ENCODE data around the gene EFNB2. TPM values are rescaled to one million over a fixed set of nuclear protein-coding genes. Genes with fewer than 3 reads are reported as not detected.

The EFNB2 gene
- total RNA-seq, 2 experiments from 2014 or later, result 0.25 to 0.51 TPM

DNA sequence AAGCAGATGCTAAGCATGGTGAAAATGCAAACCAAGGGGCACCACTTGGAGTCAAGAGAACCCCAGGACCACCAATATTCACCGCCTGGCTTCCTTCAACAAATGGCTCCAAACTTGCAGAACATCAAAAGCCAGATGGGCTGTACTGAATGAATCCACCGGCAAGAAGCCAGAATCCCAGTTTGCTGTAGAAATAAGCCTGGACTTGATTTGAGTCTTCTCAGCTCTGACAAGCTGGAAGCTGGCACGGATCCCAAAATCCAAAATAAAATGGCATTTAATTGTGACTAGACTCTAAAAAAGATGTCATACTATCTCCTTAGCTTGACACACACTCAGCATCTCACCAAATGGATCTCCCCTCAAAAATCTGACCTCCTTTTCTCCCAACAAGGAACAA lies 11.9 kb downstream of the EFNB2 start:
- POLR2A ChIA-PET, result no interaction called here
- H3K9me2 ChIP-seq (ENCODE audit: insufficient read depth, low read length), result no peaks in the 10 kb centered on the region
- TF ChIP-seq, protein P1, sequence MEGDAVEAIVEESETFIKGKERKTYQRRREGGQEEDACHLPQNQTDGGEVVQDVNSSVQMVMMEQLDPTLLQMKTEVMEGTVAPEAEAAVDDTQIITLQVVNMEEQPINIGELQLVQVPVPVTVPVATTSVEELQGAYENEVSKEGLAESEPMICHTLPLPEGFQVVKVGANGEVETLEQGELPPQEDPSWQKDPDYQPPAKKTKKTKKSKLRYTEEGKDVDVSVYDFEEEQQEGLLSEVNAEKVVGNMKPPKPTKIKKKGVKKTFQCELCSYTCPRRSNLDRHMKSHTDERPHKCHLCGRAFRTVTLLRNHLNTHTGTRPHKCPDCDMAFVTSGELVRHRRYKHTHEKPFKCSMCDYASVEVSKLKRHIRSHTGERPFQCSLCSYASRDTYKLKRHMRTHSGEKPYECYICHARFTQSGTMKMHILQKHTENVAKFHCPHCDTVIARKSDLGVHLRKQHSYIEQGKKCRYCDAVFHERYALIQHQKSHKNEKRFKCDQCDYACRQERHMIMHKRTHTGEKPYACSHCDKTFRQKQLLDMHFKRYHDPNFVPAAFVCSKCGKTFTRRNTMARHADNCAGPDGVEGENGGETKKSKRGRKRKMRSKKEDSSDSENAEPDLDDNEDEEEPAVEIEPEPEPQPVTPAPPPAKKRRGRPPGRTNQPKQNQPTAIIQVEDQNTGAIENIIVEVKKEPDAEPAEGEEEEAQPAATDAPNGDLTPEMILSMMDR (conservative IDR thresholded peaks at IDR 0.05; ENCODE audit: low read length), result no peak
- TF ChIP-seq EZH2phosphoT487 (IDR thresholded peaks at IDR 0.05; ENCODE audit: borderline replicate concordance, low read depth, low read length), result no peak
- no peaks in the 10 kb centered on the region for H4K20me1 ChIP-seq (ENCODE audit: insufficient read depth, low read length)
- no peak overlapping the region for H3K4me3 ChIP-seq (ENCODE audit: low read depth, low read length, poor library complexity, severe bottlenecking)
- DNase-seq (ENCODE audit: low spot score), result no peak
- no peak overlapping the region for H2AFZ ChIP-seq (ENCODE audit: low read length)
- intact Hi-C loops (cut with micrococcal nuclease; ENCODE audit: unreplicated experiment), result no loop called here
- no TSS peak for BruUV-seq (replicated peaks)
- no peak overlapping the region for H3K27ac ChIP-seq (ENCODE audit: low read depth, low read length, poor library complexity, severe bottlenecking)
- no peaks in the 10 kb centered on the region for H3K9me3 ChIP-seq (ENCODE audit: low read length)
- no peaks in the 10 kb centered on the region for H3K4me1 ChIP-seq (ENCODE audit: insufficient read depth, low read length, poor library complexity, severe bottlenecking)
- no peak overlapping the region for H3K4me2 ChIP-seq (ENCODE audit: low read length)
- H3K79me2 ChIP-seq (ENCODE audit: insufficient read depth, low read depth, low read length), result no peaks in the 10 kb centered on the region
- no peaks in the 10 kb centered on the region for H3K36me3 ChIP-seq (ENCODE audit: insufficient read depth, low read length)
- CTCF ChIA-PET (ENCODE audit: unreplicated experiment), result no interaction called here

- Histone ChIP-seq H3K4me1 (ENCODE audit: insufficient read depth, low read length, poor library complexity, severe bottlenecking) (no peaks in the 10 kb centered on the region), H3K4me2 (ENCODE audit: low read length) (no peak overlapping the region), H3K9me3 (ENCODE audit: low read length) (no peaks in the 10 kb centered on the region), H3K36me3 (ENCODE audit: insufficient read depth, low read length) (no peaks in the 10 kb centered on the region), H3K9me2 (ENCODE audit: insufficient read depth, low read length) (no peaks in the 10 kb centered on the region), H3K4me3 (ENCODE audit: low read depth, low read length, poor library complexity, severe bottlenecking) (no peak overlapping the region), H2AFZ (ENCODE audit: low read length) (no peak overlapping the region), H4K20me1 (ENCODE audit: insufficient read depth, low read length) (no peaks in the 10 kb centered on the region), H3K27ac (ENCODE audit: low read depth, low read length, poor library complexity, severe bottlenecking) (no peak overlapping the region), H3K79me2 (ENCODE audit: insufficient read depth, low read depth, low read length) (no peaks in the 10 kb centered on the region)
- no peak for DNase-seq (ENCODE audit: low spot score)
- POLR2A ChIA-PET, result no interaction called here
- TF ChIP-seq, protein P1 (conservative IDR thresholded peaks at IDR 0.05; ENCODE audit: low read length), result no peak
- TF ChIP-seq EZH2phosphoT487 (IDR thresholded peaks at IDR 0.05; ENCODE audit: borderline replicate concordance, low read depth, low read length), result no peak
- CTCF ChIA-PET (ENCODE audit: unreplicated experiment), result no interaction called here
- no TSS peak for BruUV-seq (replicated peaks)
- intact Hi-C loops (cut with micrococcal nuclease; ENCODE audit: unreplicated experiment), result no loop called here
Measured at GRCh38 chr13:106522898-106523525, 12.4 kb downstream of the EFNB2 start.

DNA sequence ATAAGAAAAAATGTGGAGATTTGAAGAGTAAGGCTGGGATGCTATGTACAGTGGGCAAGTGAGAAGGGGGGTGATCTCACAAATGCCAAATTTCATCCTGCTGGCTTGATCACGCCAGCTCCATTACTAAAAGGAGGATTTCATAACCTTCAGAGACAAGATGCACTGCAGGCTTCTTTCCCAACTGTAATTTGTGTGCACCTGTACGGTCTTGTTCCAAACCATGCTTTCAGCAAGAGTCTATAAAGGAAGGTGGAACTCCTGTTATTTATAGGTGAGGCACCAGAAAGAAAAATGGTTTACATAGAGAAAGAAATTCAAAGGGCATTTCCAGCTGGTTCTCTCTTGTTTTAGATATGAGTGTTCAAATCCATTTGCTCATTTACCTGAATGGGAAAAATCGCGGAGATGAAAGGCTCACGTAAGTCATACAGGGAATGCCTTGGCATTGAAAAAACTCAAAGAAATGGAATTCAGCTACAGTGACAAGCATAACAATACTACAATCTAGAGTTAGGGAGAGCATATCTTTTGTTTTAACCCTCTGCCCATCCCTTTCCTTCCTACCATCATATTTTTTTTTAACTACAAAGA lies 13.3 kb downstream of the EFNB2 start:
- ChIA-PET CTCF (ENCODE audit: unreplicated experiment) (no interaction called here), POLR2A (interaction anchor here (0.7 kb wide), 1 partner anchor 1338 kb away, joined by 3 read pairs; no protein-coding TSS in a partner anchor)
- no peaks in the 10 kb centered on the region for H4K20me1 ChIP-seq (ENCODE audit: insufficient read depth, low read length)
- TF ChIP-seq EZH2phosphoT487 (IDR thresholded peaks at IDR 0.05; ENCODE audit: borderline replicate concordance, low read depth, low read length), result no peak
- TF ChIP-seq, protein P1 (conservative IDR thresholded peaks at IDR 0.05; ENCODE audit: low read length), result no peak
- BruUV-seq (replicated peaks), result no TSS peak
- no peak for DNase-seq (ENCODE audit: low spot score)
- H3K27ac ChIP-seq (ENCODE audit: low read depth, low read length, poor library complexity, severe bottlenecking), result no peak overlapping the region
- H3K79me2 ChIP-seq (ENCODE audit: insufficient read depth, low read depth, low read length), result no peaks in the 10 kb centered on the region
- no peaks in the 10 kb centered on the region for H3K9me2 ChIP-seq (ENCODE audit: insufficient read depth, low read length)
- no peaks in the 10 kb centered on the region for H3K36me3 ChIP-seq (ENCODE audit: insufficient read depth, low read length)
- H3K4me3 ChIP-seq (ENCODE audit: low read depth, low read length, poor library complexity, severe bottlenecking), result no peak overlapping the region
- H3K4me2 ChIP-seq (ENCODE audit: low read length), result no peak overlapping the region
- H2AFZ ChIP-seq (ENCODE audit: low read length), result no peak overlapping the region
- no peaks in the 10 kb centered on the region for H3K9me3 ChIP-seq (ENCODE audit: low read length)
- intact Hi-C loops (cut with micrococcal nuclease; ENCODE audit: unreplicated experiment), result no loop called here
- H3K4me1 ChIP-seq (ENCODE audit: insufficient read depth, low read length, poor library complexity, severe bottlenecking), result no peaks in the 10 kb centered on the region
